ENCODE measurements around the gene PARVA.
A peak's percentile ranks its signal among the peaks of the same experiment; 100 is the strongest.

The PARVA gene

DNA sequence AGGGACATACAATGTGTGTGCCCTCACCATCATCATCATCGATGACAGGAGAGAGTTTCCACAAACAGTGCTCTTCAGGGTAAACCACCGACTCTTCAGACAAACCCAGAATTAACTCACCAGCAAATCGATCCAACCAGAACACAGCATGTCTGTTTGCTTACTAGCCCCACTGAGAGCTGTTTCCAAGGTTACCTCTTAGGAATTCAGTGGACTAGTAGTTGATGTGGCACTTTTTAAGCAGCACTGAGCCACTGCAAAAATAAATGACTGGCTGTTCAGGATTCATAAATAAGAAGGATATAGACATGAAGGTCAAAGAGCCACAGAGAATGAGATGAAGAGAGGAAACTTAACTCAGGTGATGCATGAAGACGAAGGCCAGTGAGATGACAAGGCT lies 83.1 kb downstream of the PARVA start:
- DNase-seq: no peak

DNA sequence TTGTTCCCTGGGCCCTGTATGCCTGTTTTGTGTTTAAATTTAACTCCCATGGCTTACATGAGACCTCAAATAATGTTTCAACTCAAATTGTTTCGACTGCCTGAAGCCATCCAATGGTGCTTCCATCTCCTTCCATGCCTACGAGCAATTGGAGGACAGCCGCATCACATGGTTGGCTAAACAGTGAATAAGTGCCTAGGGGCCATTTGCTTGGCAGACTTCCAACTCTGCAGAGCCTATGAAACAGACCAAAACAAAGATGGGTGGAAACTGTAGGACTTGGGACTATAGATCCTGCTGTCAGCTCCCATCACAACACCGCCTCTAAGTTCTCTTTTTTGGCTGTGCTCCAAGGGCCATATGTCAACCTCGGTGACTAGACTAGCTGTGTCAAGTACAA lies 84.1 kb downstream of the PARVA start:
- DNase-seq: no peak

DNA sequence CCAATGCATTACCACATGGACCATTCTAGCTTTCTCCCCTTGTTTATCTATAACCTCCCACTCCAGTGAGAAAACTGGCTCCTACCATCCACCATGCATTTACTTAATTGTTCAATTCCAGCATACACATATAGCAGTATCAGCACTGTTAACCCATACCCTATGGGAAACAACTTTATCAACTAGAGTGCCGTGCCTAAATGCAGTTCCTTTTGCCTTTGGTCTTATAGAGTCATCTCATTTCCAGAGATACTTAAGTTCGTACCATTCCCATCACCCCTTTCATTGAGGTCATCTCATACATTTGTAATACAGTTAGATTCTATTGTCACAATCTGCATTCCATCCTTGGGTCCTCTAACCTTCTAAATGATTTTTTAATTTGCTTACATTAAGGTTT lies 86.9 kb downstream of the PARVA start:
- no peak for DNase-seq

DNA sequence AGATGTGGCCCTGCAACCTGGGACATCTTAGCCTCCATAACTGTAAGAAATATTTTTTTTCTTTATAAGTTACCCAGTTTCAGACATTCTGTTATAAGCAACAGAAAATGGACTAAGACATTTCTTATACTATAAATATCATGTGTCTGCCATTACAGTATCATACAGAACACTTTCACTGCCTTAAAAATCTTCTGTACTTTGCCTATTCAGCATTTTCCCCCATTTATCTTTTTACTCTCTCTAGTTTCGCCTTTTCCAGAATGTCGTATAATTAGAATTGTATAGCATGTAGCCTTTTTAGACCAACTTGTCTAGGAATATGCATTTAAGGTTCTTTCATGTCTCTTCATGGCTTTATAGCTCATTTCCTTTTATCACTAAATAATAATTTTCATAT lies 88.0 kb downstream of the PARVA start:
- DNase-seq: no peak

DNA sequence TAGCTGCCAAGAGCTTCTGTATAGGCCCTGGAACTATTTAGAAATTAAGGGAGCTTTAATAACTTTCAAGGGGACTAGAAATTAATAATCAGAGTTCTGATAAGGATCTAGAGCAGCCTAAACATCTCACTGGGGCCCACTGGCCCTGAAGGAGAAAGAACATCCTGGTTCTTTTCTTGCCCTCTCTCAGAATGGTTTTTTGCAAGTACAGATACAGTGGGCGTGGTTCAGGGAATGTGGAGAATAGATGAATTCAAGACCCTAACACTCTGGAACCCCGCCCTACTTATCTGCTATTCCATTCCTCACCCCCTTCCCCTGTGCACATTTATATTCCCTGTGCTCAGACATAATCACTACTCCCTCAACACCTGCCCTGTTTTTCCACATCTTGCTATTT lies 90.2 kb downstream of the PARVA start:
- DNase-seq: no peak

DNA sequence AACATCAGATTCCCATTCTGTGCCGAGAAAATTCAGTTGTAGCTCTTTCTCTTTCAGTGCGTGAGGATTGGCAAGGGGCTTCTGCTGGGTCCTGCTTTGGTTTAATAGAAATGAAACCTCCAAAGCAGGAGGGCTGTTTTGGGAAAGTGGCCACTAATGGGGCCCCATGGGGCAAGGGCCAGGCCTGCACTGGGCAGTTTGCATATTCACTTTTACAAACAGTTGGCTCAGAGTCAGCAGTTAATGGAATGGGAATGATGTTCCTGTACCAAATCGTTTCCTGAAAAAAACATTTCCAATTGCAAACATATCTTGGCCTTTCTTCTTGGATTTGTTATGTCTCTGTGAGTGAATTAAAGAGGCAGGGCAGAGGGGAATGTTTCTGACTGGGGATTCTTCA lies 92.1 kb downstream of the PARVA start:
- no peak for DNase-seq

DNA sequence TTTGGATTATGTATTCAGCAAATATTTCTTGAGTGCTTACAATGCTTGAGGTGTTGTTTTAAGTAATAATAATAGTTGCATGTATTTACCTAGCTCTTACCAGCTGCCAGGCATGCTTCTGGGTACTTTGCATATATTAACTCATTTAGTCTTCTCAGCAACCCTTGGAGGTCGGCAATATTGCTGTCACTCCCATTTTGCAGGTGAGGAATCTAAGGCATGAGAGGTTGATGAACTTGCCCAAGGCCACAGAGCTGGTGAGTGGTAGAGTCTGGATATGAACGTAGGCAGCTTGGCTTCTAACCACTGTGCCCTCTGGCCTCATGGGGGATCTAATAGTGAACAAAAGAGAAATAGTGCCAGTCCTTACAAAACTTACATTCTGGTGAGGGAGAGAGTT lies 92.9 kb downstream of the PARVA start:
- no peak for DNase-seq

DNA sequence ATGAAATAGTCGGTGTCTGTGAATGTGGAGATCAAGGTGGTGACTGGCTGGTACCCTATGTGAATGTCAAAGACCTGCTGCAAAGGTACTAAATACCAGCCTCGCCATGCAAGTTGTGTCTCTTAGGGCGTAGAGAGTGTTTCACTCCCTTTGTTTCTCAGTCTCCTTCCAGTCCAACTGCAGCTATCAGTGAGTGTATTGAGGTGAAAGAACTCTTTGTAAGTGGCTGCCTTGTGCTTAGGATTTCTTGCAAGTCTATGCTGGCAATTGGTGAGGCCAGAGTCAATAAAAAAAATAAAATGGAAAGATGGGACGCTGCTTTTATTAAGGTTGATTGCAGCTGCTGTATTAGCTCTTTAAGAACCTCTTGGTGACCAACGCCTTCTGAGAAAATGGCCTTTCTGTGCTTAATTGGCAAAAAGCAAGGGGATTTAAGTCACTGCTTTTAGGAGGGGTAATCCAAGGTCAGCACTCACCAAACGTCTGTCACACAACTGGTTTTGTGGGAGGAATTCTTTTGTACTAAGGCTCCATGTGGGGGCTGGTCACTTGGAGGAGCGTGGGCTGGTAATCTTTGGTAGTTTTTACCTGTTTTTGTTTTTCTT lies 95.1 kb downstream of the PARVA start:
- DNase-seq: no peak

DNA sequence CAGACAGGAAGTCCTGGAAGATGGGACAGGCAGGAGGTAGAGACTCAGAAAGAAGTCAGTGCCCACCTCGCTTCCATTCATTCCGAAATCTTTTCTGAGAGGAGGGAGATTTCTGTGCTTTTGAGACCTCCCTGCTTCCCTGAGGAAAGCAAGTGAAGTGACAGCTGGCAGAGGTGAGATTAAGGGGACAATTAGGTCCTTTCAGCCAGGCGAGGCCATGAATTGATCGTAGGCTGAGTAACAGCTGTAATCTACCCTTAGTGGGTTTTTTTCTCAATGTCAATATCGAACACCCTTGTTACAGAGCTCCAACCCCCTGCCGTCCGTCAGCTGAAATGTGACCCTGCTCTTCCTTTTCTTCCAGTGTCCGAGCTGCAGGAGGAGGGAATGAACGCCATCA lies 96.0 kb downstream of the PARVA start:
- DNase-seq: no peak

DNA sequence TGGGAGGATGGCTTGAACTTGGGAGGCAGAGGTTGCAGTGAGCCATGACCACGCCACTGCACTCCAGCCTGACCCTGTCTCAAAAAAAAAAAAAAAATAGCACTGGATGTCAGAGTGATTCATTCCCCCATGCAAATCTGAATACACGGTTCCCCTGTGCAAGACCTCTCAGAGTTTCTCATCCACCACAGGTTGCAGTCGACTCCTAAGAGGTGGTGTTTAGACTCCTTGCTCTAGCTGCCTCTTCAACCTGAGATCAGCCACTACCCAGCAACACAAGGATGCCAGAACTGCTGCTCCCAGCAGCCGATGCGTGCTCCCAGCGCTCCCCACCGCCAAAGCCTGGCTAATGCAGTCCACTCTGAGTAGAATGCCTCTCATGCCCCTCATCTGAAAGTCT lies 97.5 kb downstream of the PARVA start:
- DNase-seq: no peak

DNA sequence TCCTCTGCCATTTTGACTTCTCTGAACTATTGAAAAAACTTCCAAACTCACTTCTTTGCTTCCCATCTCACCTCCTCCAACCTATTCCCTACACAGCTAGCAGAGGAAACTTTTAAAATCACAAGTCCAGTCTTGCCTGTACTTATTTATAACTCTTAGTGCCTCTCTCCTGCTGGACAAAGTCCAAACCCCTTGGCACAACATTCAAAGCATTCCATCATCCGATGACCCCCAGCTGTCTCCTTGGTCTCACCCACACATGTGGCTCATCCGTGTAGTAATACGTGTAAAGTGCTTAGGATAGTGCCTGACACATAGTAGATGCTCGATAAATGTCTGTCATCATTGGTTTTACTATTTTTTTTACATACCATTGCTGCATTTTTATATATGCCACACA lies 101.4 kb downstream of the PARVA start:
- DNase-seq: no peak

DNA sequence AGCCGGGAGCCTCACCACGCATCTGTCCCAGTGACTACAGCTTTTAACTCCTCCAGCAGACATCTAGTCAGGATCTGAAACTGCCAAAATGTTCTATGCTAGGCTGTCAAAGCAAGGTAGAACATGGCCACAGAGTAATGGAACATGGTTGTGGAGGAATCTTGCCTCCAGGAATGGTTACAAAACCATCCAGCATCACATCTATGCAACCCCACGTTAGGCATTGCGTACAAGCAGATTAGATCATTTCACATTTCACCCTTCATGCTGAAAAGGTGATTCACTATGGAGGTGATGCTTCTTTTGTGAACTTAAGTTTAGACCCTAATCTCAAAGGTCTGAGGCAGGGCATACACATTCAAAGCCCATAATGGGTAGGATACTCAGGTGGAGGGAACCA lies 103.0 kb downstream of the PARVA start:
- DNase-seq: no peak

DNA sequence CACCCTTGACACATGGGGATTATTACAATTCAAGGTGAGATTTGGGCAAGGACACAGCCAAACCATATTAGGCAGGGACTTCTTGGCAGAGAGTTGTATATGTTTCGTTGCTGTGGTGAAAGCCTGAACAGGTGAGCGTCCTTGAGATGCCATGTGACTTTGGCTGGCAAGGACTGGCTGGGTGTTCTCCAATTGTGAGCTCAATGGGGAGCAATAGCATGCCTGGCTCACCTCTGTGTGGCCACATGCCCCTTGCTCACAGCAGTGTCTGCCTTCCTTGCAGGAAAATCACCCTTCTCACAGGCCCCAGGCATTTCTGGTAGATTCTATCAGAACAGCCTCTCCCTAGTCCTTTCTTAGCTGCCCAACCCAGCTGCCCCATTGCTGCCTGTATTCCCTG lies 105.5 kb downstream of the PARVA start:
- DNase-seq: no peak

DNA sequence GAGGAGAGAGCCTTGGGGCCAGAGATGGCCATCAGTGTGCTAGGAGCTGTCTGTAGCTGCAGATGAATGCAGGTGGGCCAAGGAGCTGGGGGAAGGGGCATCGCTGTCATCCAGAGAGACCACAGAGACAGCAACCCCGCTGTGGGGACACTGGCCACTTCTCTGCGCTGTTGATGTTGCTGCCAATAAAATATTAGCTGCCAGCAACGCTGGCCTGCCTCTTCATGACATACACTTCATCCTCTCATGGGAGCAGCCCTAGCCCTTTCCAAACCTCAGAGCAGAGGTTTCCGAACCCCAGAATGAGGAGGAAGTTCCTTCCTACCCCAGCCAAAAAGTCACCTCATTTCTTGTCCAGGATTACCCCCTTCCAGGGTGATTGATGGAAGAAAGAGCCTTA lies 106.2 kb downstream of the PARVA start:
- DNase-seq: no peak

DNA sequence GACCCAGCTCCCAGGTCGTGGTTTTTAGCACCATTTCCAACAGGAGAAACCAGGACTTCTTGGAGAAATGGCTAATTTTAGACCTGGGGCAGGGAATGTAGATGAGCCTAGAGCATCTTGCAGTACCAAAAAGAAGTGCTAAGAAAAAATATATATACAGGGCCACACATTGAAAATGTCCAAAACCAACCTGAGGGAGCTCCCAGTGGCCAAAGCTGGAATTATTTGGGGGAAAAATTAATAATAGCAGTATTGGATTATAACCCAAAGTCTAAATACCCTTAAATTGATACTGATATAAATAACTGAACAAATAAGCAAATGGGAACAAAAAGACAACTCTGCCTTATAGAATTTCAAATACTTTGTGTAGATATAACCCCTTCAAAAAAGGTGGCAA lies 108.0 kb downstream of the PARVA start:
- peak; percentile 17 for DNase-seq

DNA sequence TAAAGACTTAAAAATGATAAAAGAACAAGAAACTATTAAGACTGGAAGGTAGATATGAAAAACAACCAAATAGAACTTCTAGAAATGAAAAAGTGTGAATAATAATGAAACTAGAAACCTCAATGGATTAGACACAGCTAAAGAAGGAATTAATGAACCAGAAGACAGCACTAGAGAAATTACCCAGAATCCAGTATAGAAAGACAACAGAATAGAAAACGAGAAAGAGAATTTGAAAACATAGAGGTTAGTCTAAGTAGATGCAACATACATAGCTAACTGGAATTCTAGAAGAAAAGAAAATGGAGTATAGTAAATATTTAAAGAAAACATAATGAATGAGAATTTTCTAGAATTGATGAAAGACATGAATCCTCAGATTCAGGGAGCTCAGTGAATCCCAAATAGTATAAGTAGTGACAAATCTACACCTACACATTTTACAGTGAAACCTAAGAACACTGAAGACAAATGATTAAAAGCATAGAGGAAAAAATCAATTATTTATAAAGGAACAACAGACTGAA lies 111.9 kb downstream of the PARVA start:
- no peak for DNase-seq

DNA sequence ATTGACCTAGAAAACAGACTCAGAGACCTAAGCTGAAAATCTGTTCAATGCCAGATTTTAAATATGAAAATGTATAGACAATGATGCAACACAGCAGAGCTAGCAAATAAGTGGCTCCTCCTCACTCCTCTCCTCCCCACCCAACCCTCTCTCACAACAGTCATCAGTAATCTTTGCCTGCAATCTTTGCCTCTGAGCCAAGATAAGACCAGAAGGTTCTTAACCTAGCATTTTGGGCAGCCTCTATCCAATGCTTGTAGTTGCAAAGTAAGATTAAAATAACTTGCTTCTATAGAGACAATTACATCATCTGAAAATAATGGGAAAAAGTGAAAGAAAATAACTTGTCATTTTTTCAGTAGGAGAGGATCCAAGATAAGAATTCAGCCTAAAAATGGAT lies 117.3 kb downstream of the PARVA start:
- no peak for DNase-seq

DNA sequence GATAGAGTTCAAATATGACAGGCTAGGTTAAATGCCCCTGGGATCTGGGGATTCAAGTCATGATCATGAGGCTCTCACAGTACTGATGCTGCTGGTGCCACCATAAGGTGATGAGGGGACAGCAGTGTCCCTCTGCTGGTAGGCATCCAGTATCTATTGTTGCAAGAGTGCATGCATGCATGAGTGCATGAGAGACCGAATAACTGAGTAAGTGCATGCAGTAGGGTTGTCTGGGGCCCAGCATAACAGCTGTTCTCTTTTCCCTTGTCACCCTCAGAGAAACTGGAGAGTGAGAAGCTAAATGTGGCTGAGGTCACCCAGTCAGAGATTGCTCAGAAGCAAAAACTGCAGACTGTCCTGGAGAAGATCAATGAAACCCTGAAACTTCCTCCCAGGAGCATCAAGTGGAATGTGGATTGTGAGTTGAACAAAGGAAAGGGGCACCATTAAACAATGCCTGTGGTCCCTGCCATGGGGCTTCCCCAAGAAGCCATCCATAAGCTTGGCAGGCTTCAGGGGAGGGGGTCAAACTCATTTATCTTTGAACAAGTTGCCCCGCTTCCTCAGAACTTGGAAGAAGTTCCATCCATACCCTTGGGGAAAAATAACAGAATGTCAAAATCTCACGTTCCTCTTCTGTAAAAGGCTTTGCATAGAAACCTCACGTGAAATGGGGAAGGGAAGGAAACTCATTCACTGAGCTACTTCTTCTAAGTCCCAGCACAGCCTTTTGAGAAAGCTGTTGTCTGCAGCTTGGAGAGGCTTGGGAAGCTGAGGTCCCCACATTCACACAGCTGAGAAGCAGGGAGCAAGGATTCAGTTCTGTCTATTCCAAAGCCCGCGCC lies 119.0 kb downstream of the PARVA start:
- DNase-seq: peak; percentile 56

DNA sequence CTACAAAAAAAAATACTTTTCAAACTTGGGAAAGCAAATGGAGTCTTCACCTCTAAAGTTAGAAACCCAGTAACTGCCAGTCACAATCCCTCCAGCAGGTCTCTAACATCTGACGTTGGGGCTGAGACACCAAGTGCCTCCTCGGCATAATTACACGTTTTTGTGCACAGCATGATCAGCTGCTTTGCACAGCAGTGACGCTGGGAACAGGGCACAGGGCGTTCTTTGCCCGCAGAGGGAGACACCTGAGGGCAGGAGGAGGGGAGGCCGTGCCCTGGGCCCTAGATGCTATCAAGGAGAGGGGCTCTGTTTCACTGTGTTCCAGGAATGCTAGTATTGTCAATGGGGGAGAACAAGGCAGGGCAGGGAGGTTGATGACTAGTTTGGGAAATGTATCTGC lies 120.1 kb downstream of the PARVA start:
- DNase-seq: no peak

DNA sequence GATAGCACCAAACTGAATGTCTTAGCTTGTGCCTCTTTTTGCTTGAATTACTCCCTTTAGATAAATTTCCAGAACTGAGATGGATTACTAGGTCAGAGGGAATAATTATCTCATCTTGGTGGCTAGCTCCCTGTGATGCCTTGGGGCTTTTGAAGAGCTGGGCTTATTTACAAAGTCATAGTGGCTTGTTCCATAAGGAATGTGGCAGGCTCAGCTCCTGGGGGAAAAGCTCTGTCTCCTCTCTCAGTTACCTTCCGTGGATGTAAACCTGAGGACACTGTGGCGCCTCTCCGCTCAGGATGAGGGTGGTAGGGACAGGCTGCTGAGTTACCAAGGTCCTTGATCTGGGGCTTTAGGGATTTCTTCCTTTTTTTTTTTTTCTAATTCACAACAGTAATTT lies 121.7 kb downstream of the PARVA start:
- DNase-seq: no peak

DNA sequence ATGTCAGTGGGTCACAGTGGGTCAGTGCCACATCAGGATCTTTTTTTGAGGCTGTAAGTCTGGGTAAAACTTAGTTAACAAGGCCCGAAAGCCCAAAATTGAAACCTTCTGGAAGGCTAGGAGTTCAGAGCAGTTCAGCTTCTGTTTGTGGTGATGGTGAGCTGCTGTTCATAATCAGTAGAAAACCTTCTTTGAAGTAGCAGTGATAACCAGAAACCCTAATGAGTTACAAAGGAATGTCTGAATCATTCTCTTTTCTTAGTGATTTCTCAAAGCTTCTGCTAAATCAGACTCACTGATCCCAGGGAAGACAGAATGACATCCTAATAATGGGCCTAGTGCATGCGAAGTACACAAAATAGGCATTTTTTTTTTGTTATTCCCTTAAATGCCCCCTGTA lies 124.7 kb downstream of the PARVA start:
- no peak for DNase-seq

DNA sequence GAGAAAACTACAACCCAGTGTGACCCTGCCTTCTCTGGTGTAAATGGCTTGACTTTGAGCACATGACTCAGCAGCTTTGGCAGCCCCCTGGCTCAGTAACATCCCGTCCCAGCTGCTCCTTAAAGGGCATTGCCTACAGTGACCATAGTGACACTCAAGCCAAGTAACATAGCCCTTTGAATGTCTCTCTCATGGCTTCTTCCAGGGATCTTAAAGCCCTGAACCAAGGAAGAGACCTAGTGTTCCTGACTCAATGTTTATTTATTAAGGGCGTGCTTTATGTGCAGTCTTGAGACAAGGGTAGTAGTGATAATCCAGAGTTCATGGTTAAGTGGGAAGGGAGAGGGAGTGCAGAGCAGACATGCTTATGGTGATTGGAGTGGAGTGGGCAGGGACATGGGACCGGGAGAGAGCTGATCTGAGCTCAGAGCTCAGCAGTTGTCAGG lies 125.7 kb downstream of the PARVA start:
- no peak for DNase-seq

DNA sequence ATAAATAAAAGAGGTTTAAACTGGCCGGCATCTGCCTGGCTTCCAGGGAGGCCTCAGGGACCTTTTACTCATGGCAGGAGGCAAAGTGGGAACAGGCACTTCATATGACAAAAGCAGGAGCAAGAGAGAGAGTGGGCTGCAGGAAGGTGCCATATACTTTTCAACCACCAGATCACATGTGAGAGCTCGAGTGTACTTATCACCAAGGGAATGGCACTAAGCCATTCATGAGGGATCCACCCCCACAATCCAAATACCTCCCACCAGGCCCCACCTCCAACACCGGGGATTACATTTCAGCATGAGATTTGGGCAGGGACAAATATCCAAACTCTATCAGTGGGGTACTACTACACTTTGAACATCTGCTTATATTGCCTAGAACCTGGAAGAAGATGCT lies 126.5 kb downstream of the PARVA start:
- no peak for DNase-seq

DNA sequence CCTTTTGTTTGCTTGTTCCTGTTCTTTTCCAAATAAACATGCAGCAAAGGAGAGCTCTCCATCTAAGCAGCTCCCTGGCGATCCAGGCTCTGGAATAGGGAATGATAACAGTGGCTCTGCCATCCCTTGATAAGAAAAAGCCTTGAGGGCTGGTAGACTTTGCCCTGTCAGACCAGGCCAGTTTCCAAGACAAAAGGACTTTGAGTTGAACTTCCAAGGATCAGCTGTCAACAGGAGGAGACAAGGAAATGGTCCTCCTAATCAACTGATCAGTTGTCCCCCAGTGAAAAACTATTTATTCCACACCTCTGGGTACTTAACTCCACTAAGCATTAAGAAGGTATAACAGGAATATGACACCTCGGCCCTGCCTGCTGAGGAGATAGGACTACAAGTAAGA lies 127.8 kb downstream of the PARVA start:
- DNase-seq: no peak

Measured in DMS53 (cell line).